ENCODE data around the gene IDH2. TPM values are rescaled to one million over a fixed set of nuclear protein-coding genes. Genes with fewer than 3 reads are reported as not detected.
A peak's percentile ranks its signal among the peaks of the same experiment; 100 is the strongest.

IDH2 gene
- total RNA-seq, 1 donor from 2014 or later = 185 TPM

- H3K27ac ChIP-seq (ENCODE audit: low read depth, low read length) = peak overlapping the region; percentile 44
- no peaks in the 10 kb centered on the region for H3K27me3 ChIP-seq (ENCODE audit: control insufficient read depth in 3 of 3, insufficient read depth in 3 of 3, low read length in 3 of 3)
- H3K4me1 ChIP-seq (ENCODE audit: control insufficient read depth in 3 of 3, insufficient read depth in 3 of 3, low read length in 3 of 3) = peaks cover 28 to 40% (median 34%) of the 10 kb centered on the region in 3 donors
- H3K36me3 ChIP-seq (ENCODE audit: control insufficient read depth in 3 of 3, insufficient read depth in 3 of 3, low read length in 3 of 3) = peaks cover 0 to 2% (median 0%) of the 10 kb centered on the region in 3 donors
- no peak overlapping the region for H3K4me3 ChIP-seq (ENCODE audit: low read length in 3 of 3)
- H3K9me3 ChIP-seq (ENCODE audit: control insufficient read depth in 3 of 3, low read length in 3 of 3) = no peaks in the 10 kb centered on the region
- H3K9ac ChIP-seq (ENCODE audit: low read depth in 1 of 3, low read length in 3 of 3) = no peak overlapping the region
These were observed 43.5 kb downstream of the IDH2 start for GRCh38 chr15:90058775-90059174.

- Histone ChIP-seq H3K9me3 (ENCODE audit: control insufficient read depth in 3 of 3, low read length in 3 of 3) (no peaks in the 10 kb centered on the region), H3K4me1 (ENCODE audit: control insufficient read depth in 3 of 3, insufficient read depth in 3 of 3, low read length in 3 of 3) (peaks cover 23 to 36% (median 29%) of the 10 kb centered on the region in 3 donors), H3K27me3 (ENCODE audit: control insufficient read depth in 3 of 3, insufficient read depth in 3 of 3, low read length in 3 of 3) (no peaks in the 10 kb centered on the region), H3K36me3 (ENCODE audit: control insufficient read depth in 3 of 3, insufficient read depth in 3 of 3, low read length in 3 of 3) (peaks cover 0 to 2% (median 0%) of the 10 kb centered on the region in 3 donors), H3K4me3 (ENCODE audit: low read length in 3 of 3) (no peak overlapping the region), H3K27ac (ENCODE audit: low read depth, low read length) (no peak overlapping the region), H3K9ac (ENCODE audit: low read depth in 1 of 3, low read length in 3 of 3) (no peak overlapping the region)
These were observed 44.0 kb downstream of the IDH2 start for GRCh38 chr15:90058308-90058707.

- Histone ChIP-seq H3K9me3 (ENCODE audit: control insufficient read depth in 3 of 3, low read length in 3 of 3) (no peaks in the 10 kb centered on the region), H3K27me3 (ENCODE audit: control insufficient read depth in 3 of 3, insufficient read depth in 3 of 3, low read length in 3 of 3) (no peaks in the 10 kb centered on the region), H3K4me1 (ENCODE audit: control insufficient read depth in 3 of 3, insufficient read depth in 3 of 3, low read length in 3 of 3) (peaks cover 6 to 18% (median 11%) of the 10 kb centered on the region in 3 donors), H3K36me3 (ENCODE audit: control insufficient read depth in 3 of 3, insufficient read depth in 3 of 3, low read length in 3 of 3) (peaks cover 0 to 2% (median 0%) of the 10 kb centered on the region in 3 donors), H3K4me3 (ENCODE audit: low read length in 3 of 3) (no peak overlapping the region), H3K27ac (ENCODE audit: low read depth, low read length) (no peak overlapping the region), H3K9ac (ENCODE audit: low read depth in 1 of 3, low read length in 3 of 3) (no peak overlapping the region)
These were observed 45.7 kb downstream of the IDH2 start for GRCh38 chr15:90056529-90056928.

GRCh38 chr15:90055182-90055581 lies 47.1 kb downstream of the IDH2 start:
- Histone ChIP-seq H3K9me3 (ENCODE audit: control insufficient read depth in 3 of 3, low read length in 3 of 3) (no peaks in the 10 kb centered on the region), H3K9ac (ENCODE audit: low read depth in 1 of 3, low read length in 3 of 3) (no peak overlapping the region), H3K4me1 (ENCODE audit: control insufficient read depth in 3 of 3, insufficient read depth in 3 of 3, low read length in 3 of 3) (peaks cover 3 to 14% (median 7%) of the 10 kb centered on the region in 3 donors), H3K27ac (ENCODE audit: low read depth, low read length) (no peak overlapping the region), H3K4me3 (ENCODE audit: low read length in 3 of 3) (no peak overlapping the region), H3K27me3 (ENCODE audit: control insufficient read depth in 3 of 3, insufficient read depth in 3 of 3, low read length in 3 of 3) (no peaks in the 10 kb centered on the region), H3K36me3 (ENCODE audit: control insufficient read depth in 3 of 3, insufficient read depth in 3 of 3, low read length in 3 of 3) (peaks cover 0 to 2% (median 0%) of the 10 kb centered on the region in 3 donors)

- no peak overlapping the region for H3K9ac ChIP-seq (ENCODE audit: low read depth in 1 of 3, low read length in 3 of 3)
- H3K4me1 ChIP-seq (ENCODE audit: control insufficient read depth in 3 of 3, insufficient read depth in 3 of 3, low read length in 3 of 3) = peaks cover 3 to 20% (median 12%) of the 10 kb centered on the region in 3 donors
- peaks cover 0 to 2% (median 0%) of the 10 kb centered on the region in 3 donors for H3K36me3 ChIP-seq (ENCODE audit: control insufficient read depth in 3 of 3, insufficient read depth in 3 of 3, low read length in 3 of 3)
- no peaks in the 10 kb centered on the region for H3K9me3 ChIP-seq (ENCODE audit: control insufficient read depth in 3 of 3, low read length in 3 of 3)
- H3K4me3 ChIP-seq (ENCODE audit: low read length in 3 of 3) = no peak overlapping the region
- H3K27me3 ChIP-seq (ENCODE audit: control insufficient read depth in 3 of 3, insufficient read depth in 3 of 3, low read length in 3 of 3) = no peaks in the 10 kb centered on the region
- H3K27ac ChIP-seq (ENCODE audit: low read depth, low read length) = no peak overlapping the region
These were observed 47.6 kb downstream of the IDH2 start for GRCh38 chr15:90054618-90055097.

GRCh38 chr15:90053685-90054466 lies 48.4 kb downstream of the IDH2 start:
- Histone ChIP-seq H3K27ac (ENCODE audit: low read depth, low read length) (no peak overlapping the region), H3K9me3 (ENCODE audit: control insufficient read depth in 3 of 3, low read length in 3 of 3) (no peaks in the 10 kb centered on the region), H3K36me3 (ENCODE audit: control insufficient read depth in 3 of 3, insufficient read depth in 3 of 3, low read length in 3 of 3) (peaks cover 0 to 2% (median 0%) of the 10 kb centered on the region in 3 donors), H3K9ac (ENCODE audit: low read depth in 1 of 3, low read length in 3 of 3) (no peak overlapping the region), H3K4me3 (ENCODE audit: low read length in 3 of 3) (no peak overlapping the region), H3K4me1 (ENCODE audit: control insufficient read depth in 3 of 3, insufficient read depth in 3 of 3, low read length in 3 of 3) (peaks cover 3 to 18% (median 14%) of the 10 kb centered on the region in 3 donors), H3K27me3 (ENCODE audit: control insufficient read depth in 3 of 3, insufficient read depth in 3 of 3, low read length in 3 of 3) (no peaks in the 10 kb centered on the region)

GRCh38 chr15:90051874-90052273 lies 50.4 kb downstream of the IDH2 start:
- Histone ChIP-seq H3K4me3 (ENCODE audit: low read length in 3 of 3) (no peak overlapping the region), H3K27ac (ENCODE audit: low read depth, low read length) (no peak overlapping the region)

GRCh38 chr15:90049666-90050604 lies 52.3 kb downstream of the IDH2 start:
- peak overlapping the region in 1 of 3 donors; percentile 40 for H3K9ac ChIP-seq (ENCODE audit: low read depth in 1 of 3, low read length in 3 of 3)
- no peaks in the 10 kb centered on the region for H3K36me3 ChIP-seq (ENCODE audit: control insufficient read depth in 3 of 3, insufficient read depth in 3 of 3, low read length in 3 of 3)
- H3K4me1 ChIP-seq (ENCODE audit: control insufficient read depth in 3 of 3, insufficient read depth in 3 of 3, low read length in 3 of 3) = peaks cover 27 to 45% (median 43%) of the 10 kb centered on the region in 3 donors
- H3K9me3 ChIP-seq (ENCODE audit: control insufficient read depth in 3 of 3, low read length in 3 of 3) = no peaks in the 10 kb centered on the region
- no peak overlapping the region for H3K4me3 ChIP-seq (ENCODE audit: low read length in 3 of 3)
- H3K27me3 ChIP-seq (ENCODE audit: control insufficient read depth in 3 of 3, insufficient read depth in 3 of 3, low read length in 3 of 3) = no peaks in the 10 kb centered on the region
- H3K27ac ChIP-seq (ENCODE audit: low read depth, low read length) = no peak overlapping the region

More at GRCh38 chr15:90051874-90052273, 50.4 kb downstream of the IDH2 start:
- no peak overlapping the region for H3K9ac ChIP-seq (ENCODE audit: low read depth in 1 of 3, low read length in 3 of 3)
- no peaks in the 10 kb centered on the region for H3K9me3 ChIP-seq (ENCODE audit: control insufficient read depth in 3 of 3, low read length in 3 of 3)
- no peaks in the 10 kb centered on the region for H3K36me3 ChIP-seq (ENCODE audit: control insufficient read depth in 3 of 3, insufficient read depth in 3 of 3, low read length in 3 of 3)
- no peaks in the 10 kb centered on the region for H3K27me3 ChIP-seq (ENCODE audit: control insufficient read depth in 3 of 3, insufficient read depth in 3 of 3, low read length in 3 of 3)
- H3K4me1 ChIP-seq (ENCODE audit: control insufficient read depth in 3 of 3, insufficient read depth in 3 of 3, low read length in 3 of 3) = peaks cover 19 to 37% (median 33%) of the 10 kb centered on the region in 3 donors

GRCh38 chr15:90049030-90049429 lies 53.2 kb downstream of the IDH2 start:
- no peaks in the 10 kb centered on the region for H3K36me3 ChIP-seq (ENCODE audit: control insufficient read depth in 3 of 3, insufficient read depth in 3 of 3, low read length in 3 of 3)
- H3K27me3 ChIP-seq (ENCODE audit: control insufficient read depth in 3 of 3, insufficient read depth in 3 of 3, low read length in 3 of 3) = no peaks in the 10 kb centered on the region
- no peak overlapping the region for H3K9ac ChIP-seq (ENCODE audit: low read depth in 1 of 3, low read length in 3 of 3)
- peak overlapping the region; percentile 74 for H3K27ac ChIP-seq (ENCODE audit: low read depth, low read length)
- no peak overlapping the region for H3K4me3 ChIP-seq (ENCODE audit: low read length in 3 of 3)
- H3K4me1 ChIP-seq (ENCODE audit: control insufficient read depth in 3 of 3, insufficient read depth in 3 of 3, low read length in 3 of 3) = peaks cover 27 to 45% (median 40%) of the 10 kb centered on the region in 3 donors
- no peaks in the 10 kb centered on the region for H3K9me3 ChIP-seq (ENCODE audit: control insufficient read depth in 3 of 3, low read length in 3 of 3)
